HEK293T (cell line): Measurements from ENCODE around the gene MDK.

Experiments
- BHLHE40 ChIP-seq: fragments of 450-650 bp; IDR thresholded peaks from 2 replicates; pipeline ENCODE4 v1.6.1; 2016; ENCODE audit warnings: mild to moderate bottlenecking, moderate library complexity, borderline replicate concordance
- FOXA1 ChIP-seq: fragments of 450-650 bp; IDR thresholded peaks from 2 replicates; pipeline ENCODE4 v1.6.1; 2016; ENCODE audit warnings: mild to moderate bottlenecking
- FOXM1 ChIP-seq: fragments of 450-650 bp; IDR thresholded peaks from 2 replicates; pipeline ENCODE4 v1.6.1; 2017; ENCODE audit warnings: mild to moderate bottlenecking, borderline replicate concordance
- HDGF ChIP-seq: fragments of 450-650 bp; IDR thresholded peaks from 2 replicates; pipeline ENCODE4 v1.6.1; 2017; ENCODE audit warnings: antibody characterized with exemption, borderline replicate concordance
- L3MBTL2 ChIP-seq: fragments of 450-650 bp; conservative IDR thresholded peaks from 2 replicates; pipeline ENCODE4 v1.6.1; 2016; ENCODE audit warnings: mild to moderate bottlenecking
- NFRKB ChIP-seq: fragments of 450-650 bp; IDR thresholded peaks from 2 replicates; pipeline ENCODE4 v1.6.1; 2016; ENCODE audit warnings: mild to moderate bottlenecking, moderate library complexity
- PKNOX1 ChIP-seq: fragments of 450-650 bp; IDR thresholded peaks from 2 replicates; pipeline ENCODE4 v1.6.1; 2016
- SP1 ChIP-seq: fragments of 450-650 bp; IDR thresholded peaks from 2 replicates; pipeline ENCODE4 v1.6.1; 2017
- TARDBP ChIP-seq: fragments of 450-650 bp; IDR thresholded peaks from 2 replicates; pipeline ENCODE4 v1.6.1; 2016

- no peak for TF ChIP-seq L3MBTL2
- no peak for TF ChIP-seq FOXM1
- no peak for TF ChIP-seq NFRKB
- TF ChIP-seq PKNOX1, result no peak
- no peak for TF ChIP-seq BHLHE40
- no peak for TF ChIP-seq FOXA1
- no peak for TF ChIP-seq HDGF
- no peak for TF ChIP-seq TARDBP
- TF ChIP-seq SP1, result no peak
These were observed 21.5 kb upstream of the MDK start for GRCh38 chr11:46359953-46360352.
